PC-3 (cell line): Measurements from ENCODE around the gene WDR86. TPM values are rescaled to one million over a fixed set of nuclear protein-coding genes. Genes with fewer than 3 reads are reported as not detected.

Experiments
- ATAC-seq: fragments of 200-7000 bp; cut with Tn5 transposase; 2 replicates; pipeline ENCODE4 v1.9.1; 2020; ENCODE audit warnings: mild to moderate bottlenecking, moderate library complexity
- BruUV-seq: library from RNA; stranded (reverse); fragments of 400-500 nt; replicated peaks from 2 replicates; lab custom pipeline; 2021; lab: Mats Ljungman, UMichigan
- CTCF ChIA-PET: fragments of 300-600 bp; sonication (Branson Sonifier 250); formaldehyde crosslinking; loops from one replicate; lab custom pipeline; 2022; ENCODE audit warnings: antibody characterized with exemption; lab: Charles Lee
- POLR2A ChIA-PET: fragments of 300-600 bp; sonication (Branson Sonifier 250); formaldehyde crosslinking; loops from one replicate; lab custom pipeline; 2022; ENCODE audit warnings: antibody characterized with exemption; ENCODE audit not compliant: unreplicated experiment; lab: Charles Lee
- DNase-seq: peaks from one replicate; pipeline ENCODE4 v3.0.0-alpha.2; 2015
- H2AFZ ChIP-seq: fragments of 300-600 bp; sonication (generic); 2 replicates; pipeline ENCODE4 v1.6.0; 2016; ENCODE audit warnings: antibody characterized with exemption, low read length
- H3F3A ChIP-seq: fragments of 300-600 bp; sonication (generic); one replicate; pipeline ENCODE4 v1.6.0; 2017; ENCODE audit warnings: antibody characterized with exemption, low read length, control low read depth, mild to moderate bottlenecking; ENCODE audit not compliant: unreplicated experiment
- H3K27ac ChIP-seq: fragments of 300-600 bp; sonication (generic); 2 replicates; pipeline ENCODE4 v1.5.1; 2016; ENCODE audit warnings: mild to moderate bottlenecking, low read length
- H3K27me3 ChIP-seq: fragments of 300-600 bp; sonication (generic); 2 replicates; pipeline ENCODE4 v1.6.1; 2016; ENCODE audit warnings: low read length, mixed read lengths
- H3K36me3 ChIP-seq: fragments of 300-600 bp; sonication (generic); 2 replicates; pipeline ENCODE4 v1.6.1; 2016; ENCODE audit warnings: low read depth, mixed run types, low read length, mixed read lengths
- H3K4me1 ChIP-seq: fragments of 300-600 bp; sonication (generic); 2 replicates; pipeline ENCODE4 v1.5.1; 2016; ENCODE audit warnings: low read length; ENCODE audit not compliant: insufficient read depth
- H3K4me2 ChIP-seq: fragments of 300-600 bp; sonication (generic); 2 replicates; pipeline ENCODE4 v1.6.0; 2016; ENCODE audit warnings: low read length
- H3K4me3 ChIP-seq: fragments of 300-600 bp; sonication (generic); 2 replicates; pipeline ENCODE4 v1.5.1; 2016; ENCODE audit warnings: mild to moderate bottlenecking, low read length, mixed read lengths
- H3K79me2 ChIP-seq: fragments of 300-600 bp; sonication (generic); 2 replicates; pipeline ENCODE4 v1.6.1; 2017; ENCODE audit warnings: low read length, mixed read lengths
- H3K9ac ChIP-seq: fragments of 300-600 bp; sonication (generic); 2 replicates; pipeline ENCODE4 v1.6.0; 2016; ENCODE audit warnings: mild to moderate bottlenecking, low read length
- H3K9me2 ChIP-seq: fragments of 300-600 bp; sonication (generic); replicated peaks from 2 replicates; pipeline ENCODE4 v1.6.1; 2016; ENCODE audit warnings: mixed run types, low read length, mixed read lengths
- H3K9me3 ChIP-seq: fragments of 300-600 bp; sonication (generic); 2 replicates; pipeline ENCODE4 v1.6.1; 2016; ENCODE audit warnings: low read length, mixed read lengths
- H4K20me1 ChIP-seq: fragments of 300-600 bp; sonication (generic); 2 replicates; pipeline ENCODE4 v1.6.1; 2016; ENCODE audit warnings: low read length, mixed read lengths
- CTCF ChIP-seq: fragments of 300-600 bp; sonication (generic); conservative IDR thresholded peaks from 2 replicates; pipeline ENCODE4 v1.5.1; 2017; ENCODE audit warnings: antibody characterized with exemption, low read depth, mild to moderate bottlenecking, low read length
- EZH2 ChIP-seq: fragments of 300-600 bp; sonication (generic); IDR thresholded peaks from one replicate; pipeline ENCODE4 v1.6.1; 2017; ENCODE audit warnings: antibody characterized with exemption, mild to moderate bottlenecking, low read length; ENCODE audit not compliant: unreplicated experiment
- EZH2phosphoT487 ChIP-seq: fragments of 300-600 bp; sonication (generic); IDR thresholded peaks from 2 replicates; pipeline ENCODE4 v1.6.1; 2018; ENCODE audit warnings: mild to moderate bottlenecking, antibody characterized with exemption, low read length, borderline replicate concordance
- intact Hi-C: fragments of 100-400 bp; cut with micrococcal nuclease; formaldehyde crosslinking; loops from 2 replicates; pipeline ENCODE4 v1.9.0; 2023
- total RNA-seq: library from RNA; depleted of rRNA; stranded (reverse); fragments of >200 nt; gene quantifications from 2 replicates; pipeline ENCODE4 v1.2.3, GENCODE V29; 2014

The WDR86 gene
- total RNA-seq, 1 experiment from 2014 or later: not detected

- no peak overlapping the region for H2AFZ ChIP-seq
- POLR2A ChIA-PET: no interaction called here
- H3F3A ChIP-seq: no peaks in the 10 kb centered on the region
These were observed 14.1 kb upstream of the WDR86 start for GRCh38 chr7:151423936-151424335.

GRCh38 chr7:151423226-151423625 lies 13.4 kb upstream of the WDR86 start:
- Histone ChIP-seq H3K9me3 (0 out of 2 replicates have a peak, but pooled peaks cover 5% of the 10 kb centered on the region), H4K20me1 (no peaks in the 10 kb centered on the region), H3K4me1 (peaks cover 10% of the 10 kb centered on the region), H3K9me2 (no peaks in the 10 kb centered on the region), H2AFZ (no peak overlapping the region), H3K9ac (no peak overlapping the region), H3K27me3 (no peaks in the 10 kb centered on the region), H3K27ac (no peak overlapping the region), H3K36me3 (no peaks in the 10 kb centered on the region), H3K4me2 (no peak overlapping the region), H3K79me2 (no peaks in the 10 kb centered on the region), H3F3A (no peaks in the 10 kb centered on the region), H3K4me3 (no peak overlapping the region)
- no peak for TF ChIP-seq EZH2
- no peak for TF ChIP-seq EZH2phosphoT487
- no peak for TF ChIP-seq CTCF
- intact Hi-C loops: no loop called here
- ATAC-seq (no peak), DNase-seq (no peak)
- BruUV-seq: no TSS peak
- CTCF ChIA-PET: no interaction called here
- POLR2A ChIA-PET: no interaction called here

More at GRCh38 chr7:151423936-151424335, 14.1 kb upstream of the WDR86 start:
- DNase-seq (no peak), ATAC-seq (no peak)
- no peak overlapping the region for H3K4me2 ChIP-seq
- H4K20me1 ChIP-seq: no peaks in the 10 kb centered on the region
- intact Hi-C loops: no loop called here
- H3K4me3 ChIP-seq: no peak overlapping the region
- no peak for TF ChIP-seq EZH2phosphoT487
- no peak for TF ChIP-seq CTCF
- TF ChIP-seq EZH2: no peak
- H3K9ac ChIP-seq: no peak overlapping the region
- no TSS peak for BruUV-seq
- no peaks in the 10 kb centered on the region for H3K27me3 ChIP-seq
- H3K4me1 ChIP-seq: peaks cover 10% of the 10 kb centered on the region
- no peaks in the 10 kb centered on the region for H3K9me2 ChIP-seq
- CTCF ChIA-PET: no interaction called here
- H3K36me3 ChIP-seq: no peaks in the 10 kb centered on the region
- H3K79me2 ChIP-seq: no peaks in the 10 kb centered on the region
- H3K27ac ChIP-seq: no peak overlapping the region
- H3K9me3 ChIP-seq: 0 out of 2 replicates have a peak, but pooled peaks cover 5% of the 10 kb centered on the region

- H3K4me2 ChIP-seq: no peak overlapping the region
- H3F3A ChIP-seq: no peaks in the 10 kb centered on the region
- POLR2A ChIA-PET: no interaction called here
- no peaks in the 10 kb centered on the region for H3K9me2 ChIP-seq
- no TSS peak for BruUV-seq
- 0 out of 2 replicates have a peak, but pooled peaks cover 5% of the 10 kb centered on the region for H3K9me3 ChIP-seq
- H2AFZ ChIP-seq: no peak overlapping the region
- CTCF ChIA-PET: no interaction called here
- no peak for ATAC-seq
- no peaks in the 10 kb centered on the region for H3K79me2 ChIP-seq
- peaks cover 10% of the 10 kb centered on the region for H3K4me1 ChIP-seq
- intact Hi-C loops: no loop called here
- TF ChIP-seq EZH2phosphoT487 (no peak), EZH2 (no peak), CTCF (no peak)
- H3K4me3 ChIP-seq: no peak overlapping the region
- no peak for DNase-seq
- no peaks in the 10 kb centered on the region for H3K36me3 ChIP-seq
- no peaks in the 10 kb centered on the region for H4K20me1 ChIP-seq
- no peak overlapping the region for H3K27ac ChIP-seq
- no peak overlapping the region for H3K9ac ChIP-seq
- H3K27me3 ChIP-seq: no peaks in the 10 kb centered on the region
These were observed 12.4 kb upstream of the WDR86 start for GRCh38 chr7:151422212-151422611.
